ENCODE measurements around the gene FBXO31.

Gene FBXO31

GRCh38 chr16:87305505-87306391 lies 77.8 kb downstream of the FBXO31 start:
- DNase-seq, result no peak

- DNase-seq, result no peak
These were observed 78.6 kb downstream of the FBXO31 start for GRCh38 chr16:87304951-87305350.

- no peak for DNase-seq
These were observed 79.5 kb downstream of the FBXO31 start for GRCh38 chr16:87303962-87304521.

GRCh38 chr16:87303431-87303930 lies 80.1 kb downstream of the FBXO31 start:
- DNase-seq, result no peak

GRCh38 chr16:87298857-87299465 lies 84.6 kb downstream of the FBXO31 start:
- DNase-seq, result no peak

GRCh38 chr16:87297918-87298631 lies 85.5 kb downstream of the FBXO31 start:
- DNase-seq, result peak; percentile 55

GRCh38 chr16:87297407-87297806 lies 86.2 kb downstream of the FBXO31 start:
- DNase-seq, result no peak

GRCh38 chr16:87295661-87296531 lies 87.7 kb downstream of the FBXO31 start:
- no peak for DNase-seq

- DNase-seq, result no peak
These were observed 88.3 kb downstream of the FBXO31 start for GRCh38 chr16:87295259-87295658.

- DNase-seq, result no peak
These were observed 89.6 kb downstream of the FBXO31 start for GRCh38 chr16:87293990-87294389.

GRCh38 chr16:87291944-87292343 lies 91.6 kb downstream of the FBXO31 start:
- no peak for DNase-seq

- DNase-seq, result no peak
These were observed 94.7 kb downstream of the FBXO31 start for GRCh38 chr16:87288753-87289362.

GRCh38 chr16:87286839-87287626 lies 96.5 kb downstream of the FBXO31 start:
- no peak for DNase-seq

GRCh38 chr16:87284183-87284582 lies 99.4 kb downstream of the FBXO31 start:
- DNase-seq, result no peak

GRCh38 chr16:87279094-87279658 lies 104.4 kb downstream of the FBXO31 start:
- DNase-seq, result no peak

GRCh38 chr16:87278191-87279093 lies 105.1 kb downstream of the FBXO31 start:
- DNase-seq, result peak; percentile 65

Data from stimulated activated CD4-positive, alpha-beta T cell treated with anti-CD3 and anti-CD28 coated beads, Interleukin-15, amount 100 ng/mL, for 24 hours (primary cell).